ENCODE results near the gene PGAP6. TPM values are rescaled to one million over a fixed set of nuclear protein-coding genes. Genes with fewer than 3 reads are reported as not detected.
"Not testable (repeated sequence)": the region's sequence is repeated elsewhere in the genome, so short reads cannot be mapped to it uniquely, and the experiment has no call there.

The PGAP6 gene, protein sequence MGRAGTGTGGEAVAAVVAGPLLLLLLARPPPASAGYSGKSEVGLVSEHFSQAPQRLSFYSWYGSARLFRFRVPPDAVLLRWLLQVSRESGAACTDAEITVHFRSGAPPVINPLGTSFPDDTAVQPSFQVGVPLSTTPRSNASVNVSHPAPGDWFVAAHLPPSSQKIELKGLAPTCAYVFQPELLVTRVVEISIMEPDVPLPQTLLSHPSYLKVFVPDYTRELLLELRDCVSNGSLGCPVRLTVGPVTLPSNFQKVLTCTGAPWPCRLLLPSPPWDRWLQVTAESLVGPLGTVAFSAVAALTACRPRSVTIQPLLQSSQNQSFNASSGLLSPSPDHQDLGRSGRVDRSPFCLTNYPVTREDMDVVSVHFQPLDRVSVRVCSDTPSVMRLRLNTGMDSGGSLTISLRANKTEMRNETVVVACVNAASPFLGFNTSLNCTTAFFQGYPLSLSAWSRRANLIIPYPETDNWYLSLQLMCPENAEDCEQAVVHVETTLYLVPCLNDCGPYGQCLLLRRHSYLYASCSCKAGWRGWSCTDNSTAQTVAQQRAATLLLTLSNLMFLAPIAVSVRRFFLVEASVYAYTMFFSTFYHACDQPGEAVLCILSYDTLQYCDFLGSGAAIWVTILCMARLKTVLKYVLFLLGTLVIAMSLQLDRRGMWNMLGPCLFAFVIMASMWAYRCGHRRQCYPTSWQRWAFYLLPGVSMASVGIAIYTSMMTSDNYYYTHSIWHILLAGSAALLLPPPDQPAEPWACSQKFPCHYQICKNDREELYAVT
- total RNA-seq: 81.1 and 102 TPM in 2 replicates

GRCh38 chr16:381789-382717, at the start of gene PGAP6:
Gene PGAP6 (minus strand): TSS chr16:381978. CDS start chr16:381821, 157 bp downstream.
- no peak for DNase-seq (ENCODE audit: low read depth, low spot score)

- DNase-seq (ENCODE audit: low read depth, low spot score): no peak
Observed at GRCh38 chr16:430904-431303, 49.1 kb upstream of the PGAP6 start.

GRCh38 chr16:427250-427649, 45.5 kb upstream of the PGAP6 start:
- no peak for DNase-seq (ENCODE audit: low read depth, low spot score)

GRCh38 chr16:426906-427249, 45.1 kb upstream of the PGAP6 start:
- DNase-seq (ENCODE audit: low read depth, low spot score): no peak

DNA sequence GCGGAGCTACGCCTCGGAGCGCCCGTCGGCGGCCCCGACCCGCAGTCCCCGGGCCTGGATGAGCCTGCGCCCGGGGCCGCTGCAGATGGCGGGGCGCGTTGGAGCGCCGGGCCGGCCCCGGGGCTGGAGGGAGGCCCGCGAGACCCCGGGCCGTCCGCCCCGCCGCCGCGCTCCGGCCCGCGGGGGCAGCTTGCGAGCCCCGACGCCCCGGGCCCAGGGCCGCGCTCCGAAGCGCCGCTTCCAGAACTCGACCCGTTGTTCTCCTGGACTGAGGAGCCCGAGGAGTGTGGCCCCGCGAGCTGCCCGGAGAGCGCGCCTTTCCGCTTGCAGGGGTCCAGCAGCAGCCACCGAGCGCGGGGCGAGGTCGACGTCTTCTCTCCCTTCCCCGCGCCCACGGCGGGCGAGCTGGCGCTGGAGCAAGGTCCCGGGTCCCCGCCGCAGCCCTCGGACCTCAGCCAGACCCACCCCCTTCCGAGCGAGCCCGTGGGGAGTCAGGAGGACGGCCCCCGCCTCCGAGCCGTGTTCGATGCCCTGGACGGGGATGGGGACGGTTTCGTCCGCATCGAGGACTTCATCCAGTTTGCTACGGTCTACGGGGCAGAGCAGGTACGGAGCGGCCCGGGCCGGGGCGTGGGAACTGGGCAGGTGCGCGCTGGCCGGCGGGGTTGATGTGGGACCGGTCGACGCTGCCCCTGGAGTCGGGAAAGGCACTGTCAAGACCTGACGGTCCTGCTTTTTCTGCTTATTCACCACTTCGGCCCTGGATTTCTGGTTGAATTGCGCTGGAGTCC, 44.5 kb upstream of the PGAP6 start:
- no peak for DNase-seq (ENCODE audit: low read depth, low spot score)

GRCh38 chr16:425740-426114, 43.9 kb upstream of the PGAP6 start:
- no peak for DNase-seq (ENCODE audit: low read depth, low spot score)

DNA sequence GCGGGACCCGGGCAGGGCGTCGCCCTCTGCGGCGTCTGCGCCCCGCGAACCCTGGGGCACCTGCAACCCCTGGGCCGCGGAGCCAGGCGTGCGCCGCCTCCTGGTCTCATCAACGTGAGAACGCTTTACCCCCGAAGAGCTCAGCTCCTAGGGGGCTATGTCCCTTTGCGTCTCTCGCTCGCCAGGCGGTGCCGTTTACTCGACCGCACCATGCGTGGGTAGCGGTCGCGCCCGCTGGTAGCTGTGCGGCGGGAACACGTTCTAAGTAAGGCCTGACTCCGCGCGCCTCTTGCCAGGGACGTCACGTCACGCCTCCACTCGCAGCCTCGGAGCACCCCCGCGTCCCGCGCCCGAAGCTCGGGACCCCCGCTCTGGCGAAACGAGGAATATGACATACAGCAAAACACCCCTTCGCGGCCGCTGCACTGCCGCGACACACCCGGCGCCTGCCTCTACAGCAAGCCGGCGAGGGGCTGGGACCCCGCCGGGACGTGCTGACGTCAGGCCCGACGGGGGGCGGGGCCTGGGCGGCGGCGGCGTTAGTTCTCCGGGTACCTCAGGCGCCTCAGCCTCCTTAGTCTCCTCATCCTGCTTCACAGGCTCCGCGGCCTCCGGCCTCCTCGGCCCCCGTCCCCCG, 43.4 kb upstream of the PGAP6 start, which contains the start of gene RAB11FIP3:
Gene RAB11FIP3 (plus strand): TSS at position 568 of the 637 bp plus-strand sequence. CDS start 358 bp downstream, outside the sequence.
- DNase-seq (ENCODE audit: low read depth, low spot score): peak; percentile 49

- no peak for DNase-seq (ENCODE audit: low read depth, low spot score)
Observed at GRCh38 chr16:424623-425081, 42.9 kb upstream of the PGAP6 start.

- DNase-seq (ENCODE audit: low read depth, low spot score): peak; percentile 87
Observed at GRCh38 chr16:424033-424622, 42.4 kb upstream of the PGAP6 start.

DNA sequence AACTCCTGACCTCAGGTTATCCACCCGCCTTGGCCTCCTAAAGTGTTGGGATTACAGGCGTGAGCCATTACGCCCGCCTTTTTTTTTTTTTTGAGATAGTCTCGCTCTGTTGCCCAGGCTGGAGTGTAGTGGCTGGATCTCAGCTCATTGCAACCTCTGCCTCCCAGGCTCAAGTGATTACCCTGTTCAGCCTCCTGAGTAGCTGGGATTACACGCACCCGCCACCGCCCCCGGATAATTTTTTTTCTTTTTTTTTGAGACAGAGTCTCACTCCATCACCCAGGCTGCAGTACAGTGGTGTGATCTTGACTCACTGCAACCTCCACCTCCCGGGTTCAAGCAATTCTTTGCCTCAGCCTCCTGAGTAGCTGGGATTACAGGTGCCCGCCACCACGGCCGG, 40.4 kb upstream of the PGAP6 start:
- DNase-seq (ENCODE audit: low read depth, low spot score): not testable (repeated sequence)

GRCh38 chr16:415170-415498, 33.4 kb upstream of the PGAP6 start:
- not testable (repeated sequence) for DNase-seq (ENCODE audit: low read depth, low spot score)

GRCh38 chr16:414395-415169, 32.8 kb upstream of the PGAP6 start:
- DNase-seq (ENCODE audit: low read depth, low spot score): no peak

DNA sequence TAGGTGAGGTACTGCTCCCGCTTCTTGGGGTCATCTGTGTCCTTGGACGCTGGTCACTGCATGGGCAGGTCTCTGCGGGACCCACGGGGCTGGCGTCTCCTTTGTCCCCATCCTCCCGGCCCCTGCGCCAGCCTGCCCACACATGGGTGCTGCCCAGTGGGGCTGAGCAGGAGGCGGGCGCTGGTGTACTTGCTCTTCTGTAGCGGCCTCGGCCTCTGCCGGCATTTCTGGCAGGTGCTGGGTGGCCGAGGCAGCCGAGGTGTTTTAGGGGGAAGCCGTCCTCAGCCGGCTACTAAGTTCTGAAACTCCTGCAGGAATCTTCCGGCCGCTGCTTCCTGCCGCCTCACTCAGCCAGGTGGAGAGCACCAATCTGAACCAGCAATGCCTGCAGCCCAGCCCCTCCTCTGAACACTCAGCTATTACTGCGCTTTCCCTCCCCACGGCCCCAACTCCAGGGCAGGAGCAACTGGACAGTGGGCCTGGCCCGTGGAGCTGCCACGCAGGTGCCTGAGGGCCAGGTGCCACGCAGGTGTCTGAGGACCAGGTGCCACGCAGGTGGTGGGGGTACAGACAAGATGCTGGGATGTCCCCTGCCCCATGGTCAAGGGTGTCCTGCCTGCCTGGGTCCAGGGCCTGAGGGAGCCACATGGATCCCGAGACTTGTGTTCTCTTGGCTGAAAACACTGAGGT, 29.9 kb upstream of the PGAP6 start:
- DNase-seq (ENCODE audit: low read depth, low spot score): no peak

GRCh38 chr16:410516-411178, 28.9 kb upstream of the PGAP6 start:
- DNase-seq (ENCODE audit: low read depth, low spot score): no peak

DNA sequence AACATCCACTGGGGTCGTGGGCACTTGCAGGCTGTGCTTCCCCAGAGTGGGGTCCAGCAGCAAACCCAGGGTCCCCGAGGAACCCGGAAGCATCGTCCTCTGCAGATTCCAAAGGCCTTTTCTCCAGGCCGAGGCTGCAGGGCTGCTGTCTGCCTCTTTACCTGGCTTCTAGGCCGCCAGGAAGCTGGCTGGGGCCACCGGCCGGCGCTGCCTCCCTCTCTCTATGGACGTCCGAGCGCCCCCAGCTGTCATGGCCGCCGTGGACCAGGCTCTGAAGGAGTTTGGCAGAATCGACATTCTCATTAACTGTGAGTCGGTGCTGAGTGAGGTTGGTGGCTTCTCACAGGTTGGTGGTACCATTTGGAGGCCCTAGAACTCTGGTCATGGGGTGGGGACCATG, 25.5 kb upstream of the PGAP6 start:
- DNase-seq (ENCODE audit: low read depth, low spot score): no peak

DNA sequence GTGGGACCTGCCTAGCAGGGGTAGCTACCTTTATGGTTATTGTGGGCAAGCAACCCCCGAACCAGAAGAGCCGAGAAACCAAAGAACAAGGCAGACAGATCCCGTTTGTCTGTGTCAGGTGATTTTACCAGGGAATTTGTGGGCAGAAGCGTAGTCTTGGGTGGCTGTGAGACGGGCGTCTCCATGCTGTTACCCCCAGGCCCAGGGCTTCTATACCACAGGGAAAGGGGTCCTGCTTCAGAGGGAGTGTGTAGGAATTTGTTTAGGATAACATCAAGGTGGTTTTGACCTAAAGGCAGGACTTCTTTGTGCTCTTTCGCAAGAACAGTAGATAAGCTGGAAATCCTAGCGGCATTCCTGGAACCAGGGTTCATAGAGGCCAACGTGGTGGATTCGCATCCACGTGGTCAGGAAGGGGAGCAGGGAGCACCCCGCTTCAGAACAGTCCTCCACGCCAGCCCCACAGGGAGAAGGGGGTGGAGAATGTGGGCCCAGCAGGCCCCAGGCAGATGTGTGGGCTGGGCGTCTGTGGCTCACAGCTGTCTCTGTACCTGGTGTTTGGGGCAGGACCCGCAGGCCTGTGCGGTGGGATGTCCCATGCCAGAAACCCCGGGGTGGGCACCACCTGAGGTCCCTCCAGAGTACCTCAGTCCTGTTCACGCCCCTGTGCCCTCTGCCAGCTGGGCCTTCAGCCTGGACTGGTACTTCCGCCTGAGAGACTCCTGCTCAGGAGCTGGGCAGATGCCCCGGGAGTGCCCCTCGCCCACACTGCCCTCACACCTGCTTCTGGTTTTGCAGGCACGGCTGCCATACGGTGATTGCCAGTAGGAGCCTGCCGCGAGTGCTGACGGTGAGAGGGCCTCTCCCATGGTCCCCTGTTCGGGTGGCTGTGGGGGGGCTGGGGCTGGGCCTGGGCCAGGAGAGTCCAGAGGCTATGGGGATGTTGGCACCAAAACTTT, 24.0 kb upstream of the PGAP6 start:
- no peak for DNase-seq (ENCODE audit: low read depth, low spot score)

DNA sequence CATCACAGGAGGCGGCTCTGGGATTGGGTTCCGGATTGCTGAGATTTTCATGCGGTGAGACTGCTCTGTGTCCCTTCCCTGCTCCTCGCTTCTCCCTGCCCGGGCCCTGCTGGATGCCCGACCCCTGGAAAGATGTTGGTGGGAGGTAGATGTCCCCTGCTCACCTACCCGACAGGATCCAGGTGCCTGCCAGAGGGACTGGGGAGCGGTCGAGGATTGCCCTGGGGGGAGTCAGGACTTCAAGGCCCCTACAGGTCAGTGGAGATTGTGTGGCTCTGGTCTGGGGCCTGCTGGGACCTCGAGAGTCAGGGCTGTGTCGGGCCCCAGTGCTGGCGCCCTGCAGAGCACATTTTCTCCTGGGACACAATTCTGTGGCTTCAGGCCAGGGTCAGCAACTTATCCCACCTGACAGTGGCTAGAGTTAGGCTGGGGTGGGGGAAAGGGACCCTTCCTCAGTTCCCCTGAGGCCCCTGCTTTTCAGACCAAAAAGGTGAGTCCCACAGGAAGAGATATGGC, 23.3 kb upstream of the PGAP6 start:
- DNase-seq (ENCODE audit: low read depth, low spot score): no peak
